Pulmonary artery endothelial cell (primary cell): ENCODE measurements around the gene PRKAR1B. TPM values are rescaled to one million over a fixed set of nuclear protein-coding genes. Genes with fewer than 3 reads are reported as not detected.

ENCODE experiments used
- DNase-seq: peaks from one replicate; pipeline ENCODE4 v3.0.0-alpha.2; 2011; ENCODE audit warnings: low read depth, low spot score
- total RNA-seq: library from RNA; depleted of rRNA; stranded (reverse); fragments of >200 nt; gene quantifications from 2 replicates; pipeline ENCODE4 v1.2.3, GENCODE V29; 2014

The PRKAR1B gene
- total RNA-seq, 1 donor from 2014 or later: 24.5 TPM

DNA sequence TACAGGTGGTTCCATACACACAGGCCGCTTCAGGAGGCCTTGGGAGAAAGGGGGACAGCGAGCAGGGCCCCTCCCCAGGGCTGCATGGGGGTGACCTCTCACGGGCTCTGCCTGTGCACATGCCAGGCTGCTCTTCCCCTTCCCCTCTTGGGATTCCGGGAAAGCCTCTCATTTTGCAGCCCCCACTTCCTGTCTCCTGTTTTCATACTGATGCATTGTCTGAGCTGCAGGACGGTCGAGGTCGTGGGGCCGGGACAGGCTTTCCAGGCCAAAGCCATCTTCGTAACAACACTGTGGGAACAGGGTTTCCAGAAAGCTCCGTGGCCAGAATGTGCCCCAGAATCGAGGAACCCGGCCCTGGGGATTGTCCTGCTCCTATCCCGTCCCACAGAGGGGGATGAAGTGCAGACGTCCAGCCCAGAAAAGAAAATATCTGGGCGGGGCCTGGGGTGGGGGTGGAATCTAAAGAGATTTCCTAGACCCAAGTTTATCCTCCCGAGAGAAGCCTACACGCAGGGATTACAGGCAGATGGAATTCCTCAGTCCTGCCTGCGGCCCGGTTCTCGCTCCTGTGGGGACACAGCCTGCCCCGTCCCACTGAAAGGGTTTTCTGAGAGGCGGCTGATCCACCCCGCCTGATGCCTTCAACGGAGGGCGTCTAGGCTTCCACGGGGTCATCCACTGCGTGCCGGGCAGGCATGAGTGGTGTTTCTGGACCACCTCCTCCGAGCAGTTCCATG, 30.1 kb downstream of the PRKAR1B start:
- no peak for DNase-seq

DNA sequence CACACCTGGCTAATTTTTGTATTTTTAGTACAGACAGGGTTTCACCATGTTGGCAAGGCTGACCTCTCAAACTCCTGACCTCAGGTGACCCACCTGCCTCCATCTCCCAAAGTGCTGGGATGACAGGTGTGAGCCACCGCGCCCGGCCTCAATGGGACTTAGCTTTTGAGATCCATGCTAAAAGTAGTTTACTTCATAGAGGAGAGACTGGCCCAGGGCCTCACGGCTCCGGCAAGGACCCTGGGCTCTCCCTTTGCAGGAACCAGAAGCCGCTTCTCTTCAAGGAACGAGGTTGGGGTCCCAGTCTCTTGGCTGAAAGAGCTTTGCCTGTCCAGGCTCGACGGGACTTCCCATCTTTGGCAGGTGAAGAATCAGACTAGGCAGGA, 30.7 kb downstream of the PRKAR1B start:
- no peak for DNase-seq

DNA sequence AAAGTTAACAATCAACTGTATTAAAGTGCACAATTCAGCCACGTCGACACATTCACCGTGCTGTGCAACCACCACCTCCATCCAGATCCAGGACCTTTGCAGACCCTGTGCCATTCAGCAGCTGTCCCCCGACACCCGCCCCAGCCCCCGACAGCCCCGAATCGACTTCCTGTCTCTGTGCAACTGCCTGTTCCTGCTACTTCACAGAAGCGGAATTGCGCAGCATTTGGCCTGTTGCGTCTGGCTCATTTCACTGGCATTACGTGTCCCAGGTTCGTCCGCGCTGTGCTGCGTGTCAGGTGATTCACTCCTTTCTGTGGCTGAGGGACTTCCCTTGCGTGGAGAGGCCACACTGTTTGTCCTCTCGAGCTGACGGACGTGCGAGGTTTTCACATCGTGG, 33.8 kb downstream of the PRKAR1B start:
- DNase-seq: no peak

DNA sequence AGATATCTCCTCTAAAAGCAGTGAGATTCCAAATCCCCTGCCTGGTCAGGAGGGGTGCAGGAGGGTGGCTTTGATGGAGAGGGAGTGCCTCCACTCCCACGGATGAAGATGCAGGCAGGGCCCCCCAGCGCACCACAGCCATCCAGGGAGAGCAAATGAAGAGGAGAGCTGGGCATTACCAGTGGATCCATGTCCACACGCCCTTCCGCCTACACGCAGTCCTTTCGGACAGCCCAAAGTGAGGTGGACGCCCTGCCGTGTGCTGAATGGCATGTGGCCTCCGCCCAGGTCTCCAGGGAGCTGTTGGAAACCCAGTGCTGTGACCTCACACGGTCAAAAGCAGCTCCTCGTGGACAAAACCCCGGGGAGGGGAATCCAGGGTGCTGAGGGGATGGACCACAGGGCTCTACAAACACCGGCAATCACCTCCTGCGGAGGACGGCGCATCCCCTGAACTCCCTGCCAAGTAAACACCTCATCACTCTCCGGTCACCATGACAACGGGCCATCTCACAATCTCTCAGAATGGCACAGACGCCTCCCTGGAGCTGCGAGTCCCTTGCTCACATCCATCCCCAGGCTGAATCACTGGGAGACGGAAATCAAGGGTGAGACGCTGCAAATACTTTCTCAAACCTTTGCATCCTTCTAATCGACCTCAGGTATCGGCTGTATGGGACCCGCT, 35.6 kb downstream of the PRKAR1B start:
- no peak for DNase-seq

DNA sequence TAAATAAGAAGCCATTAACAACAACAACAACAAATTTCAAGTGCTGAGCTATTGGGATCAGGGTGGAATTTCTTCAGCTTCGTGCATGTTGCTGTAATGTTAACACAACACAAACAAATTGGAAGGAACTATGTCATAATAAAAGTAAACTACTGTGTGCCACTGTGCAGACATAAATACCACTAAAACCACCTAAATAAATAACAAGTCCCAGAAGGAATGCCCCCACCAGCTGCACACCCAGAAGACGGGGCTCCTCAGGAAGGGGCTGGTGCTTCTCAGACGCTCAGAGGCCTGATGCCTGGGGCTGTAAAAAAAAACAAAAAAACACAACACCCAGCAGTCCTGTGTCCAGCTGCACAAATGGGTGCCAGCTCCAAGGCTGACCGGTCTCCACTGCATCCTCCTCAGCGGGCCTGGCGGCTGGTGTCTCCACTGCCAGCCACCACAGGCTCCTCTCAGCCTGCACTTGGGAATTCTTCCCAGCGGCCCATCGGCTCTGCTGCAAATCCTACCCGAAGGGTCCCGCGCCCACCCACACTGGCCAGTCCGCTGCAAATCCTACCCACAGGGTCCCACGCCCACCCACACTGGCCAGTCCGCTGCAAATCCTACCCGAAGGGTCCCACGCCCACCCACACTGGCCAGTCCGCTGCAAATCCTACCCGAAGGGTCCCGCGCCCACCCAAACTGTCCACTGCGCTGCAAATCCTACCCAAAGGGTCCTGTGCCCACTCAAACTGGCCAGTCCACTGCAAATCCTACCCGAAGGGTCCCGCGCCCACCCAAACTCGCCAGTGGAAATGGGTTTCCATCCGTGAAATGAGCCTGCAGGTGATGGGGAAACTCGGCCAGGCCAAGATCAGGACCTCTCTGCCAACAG, 36.4 kb downstream of the PRKAR1B start:
- DNase-seq: no peak

DNA sequence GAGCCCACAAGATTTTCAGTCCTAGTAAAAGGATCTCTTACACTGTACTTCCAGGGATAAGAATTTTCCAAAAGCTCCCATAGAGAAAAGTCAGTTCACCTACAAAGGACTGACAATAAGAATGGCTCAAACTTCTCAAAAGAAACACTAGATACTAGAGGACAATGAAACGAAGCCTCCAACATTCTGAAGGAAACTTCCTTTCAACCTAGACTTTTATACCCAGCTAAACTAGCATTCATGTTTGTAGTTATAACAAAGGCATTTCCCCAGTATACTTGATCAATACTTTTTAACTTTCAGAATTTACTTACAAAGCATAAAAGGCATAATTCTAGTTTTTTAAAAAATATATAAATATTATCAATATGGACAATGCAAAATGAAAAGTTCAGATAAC, 41.5 kb downstream of the PRKAR1B start:
- DNase-seq: no peak

DNA sequence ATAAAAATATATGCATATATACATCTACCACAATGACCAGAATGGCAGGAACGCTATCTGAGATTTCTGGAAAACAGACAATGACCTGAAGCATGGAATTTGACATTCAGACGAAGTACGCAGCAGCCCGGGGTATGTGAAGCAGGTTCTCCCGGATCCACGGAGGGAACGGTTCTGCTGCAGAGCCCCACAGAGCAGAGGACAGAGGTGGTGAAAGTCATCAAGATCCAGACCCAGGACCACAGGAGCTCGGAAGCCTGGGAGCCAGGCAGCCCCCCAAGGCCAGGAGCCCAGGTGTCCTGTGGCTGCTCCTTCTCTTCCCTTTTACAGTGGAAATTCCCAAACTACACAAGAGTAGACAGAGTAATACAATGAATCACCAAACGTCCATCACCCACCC, 42.7 kb downstream of the PRKAR1B start:
- DNase-seq: no peak

DNA sequence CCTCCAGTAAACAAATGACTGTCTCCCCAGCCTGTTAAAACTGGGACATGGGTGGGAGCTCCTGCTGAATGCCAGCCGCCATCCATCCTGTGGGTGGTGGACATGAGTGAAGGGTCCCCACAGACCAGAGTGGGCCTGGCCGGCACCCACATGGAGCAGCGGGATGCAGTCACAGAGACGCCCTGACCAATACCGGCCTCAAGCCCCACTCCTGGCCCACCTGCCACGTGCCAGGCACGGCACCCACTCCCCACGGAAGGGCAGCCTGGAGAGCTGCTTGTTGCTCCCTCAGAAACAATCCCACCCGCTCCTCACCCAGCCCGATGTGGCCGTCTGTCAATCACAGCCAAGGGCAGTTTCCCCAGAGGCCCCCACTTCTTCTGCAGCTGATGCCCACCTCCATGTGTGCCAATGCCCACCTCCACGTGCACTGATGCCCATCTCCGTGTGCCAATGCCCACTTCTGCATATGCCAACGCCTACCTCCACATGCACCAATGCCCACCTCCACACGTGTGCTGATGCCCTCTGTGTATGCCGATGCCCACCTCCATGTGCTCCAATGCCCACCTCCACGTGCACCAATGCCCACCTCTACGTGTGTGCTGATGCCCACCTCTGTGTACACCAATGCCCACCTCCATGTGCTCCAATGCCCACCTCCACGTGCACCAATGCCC, 43.4 kb downstream of the PRKAR1B start:
- DNase-seq: no peak

DNA sequence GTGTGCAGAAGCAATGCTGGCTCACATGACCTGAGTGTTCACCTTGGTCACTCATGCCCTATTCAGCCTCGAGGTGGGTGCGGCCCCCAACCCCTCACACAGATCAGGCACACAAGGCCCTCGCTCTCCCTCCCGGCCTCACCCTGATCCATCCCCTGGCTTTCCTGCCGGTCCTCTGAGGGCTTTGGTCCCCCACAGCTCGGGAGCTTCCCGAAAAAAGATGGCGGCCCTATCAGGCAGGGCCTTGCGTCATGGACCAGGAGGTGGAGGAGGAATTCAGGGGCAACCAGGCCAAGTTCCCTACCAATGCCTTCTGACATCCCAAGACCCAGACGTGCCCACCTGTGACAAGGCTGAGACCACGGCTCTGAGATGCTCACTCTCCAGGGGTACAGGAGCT, 44.3 kb downstream of the PRKAR1B start:
- DNase-seq: no peak

DNA sequence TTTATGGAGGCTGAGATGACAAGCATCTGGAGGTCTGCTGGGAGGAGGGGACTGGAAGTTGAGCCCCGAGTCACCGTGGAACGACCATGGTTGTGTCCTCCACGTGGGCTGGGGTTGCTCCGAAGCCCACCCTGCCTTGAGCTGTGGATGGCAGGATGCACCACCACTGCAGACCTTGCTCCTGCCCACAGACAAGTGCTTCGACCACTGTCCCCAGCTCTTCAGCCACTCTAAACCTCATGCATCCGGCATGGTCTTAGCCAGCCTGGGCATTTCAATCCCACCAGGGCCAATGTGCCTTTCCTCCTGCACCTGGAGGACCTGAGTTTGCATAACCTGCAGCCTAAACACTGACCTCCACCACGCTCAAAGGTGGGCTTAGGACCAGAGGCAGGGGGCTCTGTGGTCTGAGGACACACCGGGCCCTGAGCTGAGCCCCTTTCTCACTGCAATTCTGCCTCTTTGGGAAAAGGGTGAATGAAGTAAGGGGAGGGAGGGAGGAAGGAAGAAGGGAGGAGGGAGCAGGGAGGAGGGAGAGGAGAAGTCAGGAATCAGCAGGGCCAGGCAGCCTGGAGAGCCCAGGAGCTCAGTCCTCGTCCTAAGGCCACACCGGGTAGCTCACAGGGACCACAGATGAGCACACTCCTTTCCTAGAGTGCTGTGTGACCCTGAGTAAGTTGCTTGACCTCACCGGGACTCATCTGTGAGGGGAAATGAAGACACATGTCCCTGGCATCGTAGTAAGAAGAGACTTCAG, 45.4 kb downstream of the PRKAR1B start:
- DNase-seq: no peak

DNA sequence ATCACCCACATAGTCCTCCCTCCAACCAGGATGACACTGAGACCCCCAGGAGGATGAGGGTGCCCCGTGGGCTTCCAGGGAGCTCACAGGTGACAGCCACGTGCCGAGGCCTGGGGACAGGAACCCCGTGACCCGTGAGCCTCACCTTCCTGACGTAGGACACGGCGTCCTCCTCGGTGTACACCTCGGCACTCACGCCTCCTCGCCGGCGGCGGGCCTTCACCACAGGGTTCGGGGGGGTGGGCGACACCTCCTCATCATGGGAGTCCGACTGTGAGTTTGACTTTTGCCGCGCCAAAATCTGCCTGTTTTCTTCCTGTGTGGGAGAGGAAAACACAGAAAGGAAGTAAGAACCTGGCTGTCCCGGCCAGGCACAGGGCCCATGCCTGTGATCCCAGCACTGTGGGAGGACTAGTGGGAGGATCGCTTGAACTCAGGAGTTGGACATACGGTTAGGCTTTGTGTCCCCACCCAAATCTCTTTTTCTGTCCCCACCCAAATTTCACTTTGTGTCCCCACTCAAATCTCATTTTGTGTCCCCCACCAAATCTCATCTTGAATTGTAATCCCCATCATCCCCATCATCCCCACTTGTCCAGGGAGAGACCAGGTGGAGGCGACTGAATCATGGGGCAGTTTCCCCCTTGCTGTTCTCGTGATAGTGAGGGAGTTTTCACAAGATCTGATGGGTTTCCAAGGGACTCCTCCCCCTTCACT, 46.5 kb downstream of the PRKAR1B start:
- DNase-seq: no peak

DNA sequence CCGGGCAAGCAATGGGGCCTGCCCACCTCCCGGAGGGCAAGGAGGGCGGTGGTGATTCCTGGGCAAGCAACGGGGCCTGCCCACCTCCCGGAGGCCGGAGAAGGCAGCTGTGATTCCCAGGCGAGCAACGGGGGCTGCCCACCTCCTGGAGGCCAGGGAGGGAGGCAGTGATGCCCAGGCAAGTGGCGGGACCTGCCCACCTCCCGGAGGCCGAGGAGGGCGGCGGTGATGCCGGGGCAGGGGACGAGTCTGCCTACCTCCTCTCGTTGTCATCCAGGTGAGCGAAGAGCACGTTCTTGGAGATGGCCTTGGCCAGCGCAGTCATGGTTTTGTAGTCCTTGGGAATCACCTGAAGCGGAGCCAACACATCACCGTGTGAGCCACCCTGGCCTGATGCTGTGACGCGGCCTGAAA, 50.1 kb downstream of the PRKAR1B start:
- no peak for DNase-seq

DNA sequence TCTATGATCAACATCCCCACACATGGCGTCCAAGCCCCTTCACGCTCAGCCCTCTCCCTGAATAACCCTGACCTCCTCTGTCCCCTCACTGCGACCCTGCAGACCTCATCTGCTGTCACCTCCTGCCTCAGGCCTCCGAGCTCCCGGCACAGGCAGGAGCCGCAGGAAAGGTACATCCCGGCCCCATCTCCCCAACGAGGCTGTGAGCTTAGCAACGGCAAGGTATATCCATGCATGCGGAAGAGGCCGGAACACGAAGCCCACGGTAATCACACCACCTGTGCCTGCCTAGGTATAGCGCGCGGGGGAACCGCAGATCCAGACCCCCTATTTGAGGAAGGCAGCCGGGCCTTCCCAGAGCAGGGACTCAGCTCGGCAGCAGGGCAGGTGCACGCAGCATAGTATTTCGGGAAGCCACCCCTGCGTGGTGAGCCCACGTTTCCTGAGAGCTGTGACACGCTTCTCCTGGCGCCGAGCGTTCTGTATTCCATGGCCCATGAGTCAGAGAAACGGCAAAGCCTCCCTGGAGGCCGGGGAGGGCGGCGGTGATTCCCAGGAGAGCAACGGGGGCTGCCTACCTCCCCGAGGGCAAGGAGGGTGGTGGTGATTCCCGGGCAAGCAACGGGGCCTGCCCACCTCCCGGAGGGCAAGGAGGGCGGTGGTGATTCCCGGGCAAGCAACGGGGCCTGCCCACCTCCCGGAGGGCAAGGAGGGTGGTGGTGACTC, 50.7 kb downstream of the PRKAR1B start:
- DNase-seq: no peak

DNA sequence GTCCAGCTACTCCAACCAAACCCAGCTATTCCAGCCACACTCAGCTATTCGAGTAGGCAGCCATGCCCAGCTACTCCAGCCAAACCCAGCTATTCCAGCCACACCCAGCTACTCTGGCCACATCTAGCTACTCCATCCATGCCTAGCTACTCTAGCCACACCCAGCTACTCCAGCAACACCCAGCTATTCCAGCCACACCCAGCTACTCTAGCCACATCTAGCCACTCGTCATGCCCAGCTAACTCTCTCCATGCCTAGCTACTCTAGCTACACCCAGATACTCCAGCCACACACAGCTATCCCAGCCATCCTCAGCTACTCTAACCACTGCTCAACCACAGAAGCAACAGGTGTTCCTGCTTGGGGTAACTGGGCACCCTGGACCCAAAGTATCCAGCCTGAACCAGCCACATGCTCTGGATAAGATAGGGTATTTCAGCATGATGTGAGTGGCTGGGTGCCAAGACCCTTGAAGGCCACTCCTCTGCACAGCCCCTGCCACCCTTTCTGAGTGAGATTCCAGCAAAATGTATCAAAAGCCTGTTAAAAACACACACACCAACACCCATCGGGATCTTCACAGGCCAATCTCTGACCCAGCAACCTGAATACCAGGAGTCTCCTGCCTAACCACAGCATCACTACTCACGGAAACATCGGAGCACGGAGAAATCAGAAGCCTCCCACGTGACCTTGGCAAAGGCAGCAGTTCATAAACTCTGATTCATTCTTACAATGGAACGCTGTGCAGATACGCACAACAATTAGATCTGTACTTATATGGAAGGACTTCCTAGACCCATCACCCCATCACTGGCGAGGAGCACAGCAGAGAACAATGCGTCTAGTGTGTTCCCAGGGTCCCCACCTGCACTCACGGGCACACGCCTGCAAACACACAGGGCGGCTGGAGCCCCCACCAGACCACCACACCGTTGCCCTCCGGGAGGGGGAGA, 52.3 kb downstream of the PRKAR1B start:
- no peak for DNase-seq

DNA sequence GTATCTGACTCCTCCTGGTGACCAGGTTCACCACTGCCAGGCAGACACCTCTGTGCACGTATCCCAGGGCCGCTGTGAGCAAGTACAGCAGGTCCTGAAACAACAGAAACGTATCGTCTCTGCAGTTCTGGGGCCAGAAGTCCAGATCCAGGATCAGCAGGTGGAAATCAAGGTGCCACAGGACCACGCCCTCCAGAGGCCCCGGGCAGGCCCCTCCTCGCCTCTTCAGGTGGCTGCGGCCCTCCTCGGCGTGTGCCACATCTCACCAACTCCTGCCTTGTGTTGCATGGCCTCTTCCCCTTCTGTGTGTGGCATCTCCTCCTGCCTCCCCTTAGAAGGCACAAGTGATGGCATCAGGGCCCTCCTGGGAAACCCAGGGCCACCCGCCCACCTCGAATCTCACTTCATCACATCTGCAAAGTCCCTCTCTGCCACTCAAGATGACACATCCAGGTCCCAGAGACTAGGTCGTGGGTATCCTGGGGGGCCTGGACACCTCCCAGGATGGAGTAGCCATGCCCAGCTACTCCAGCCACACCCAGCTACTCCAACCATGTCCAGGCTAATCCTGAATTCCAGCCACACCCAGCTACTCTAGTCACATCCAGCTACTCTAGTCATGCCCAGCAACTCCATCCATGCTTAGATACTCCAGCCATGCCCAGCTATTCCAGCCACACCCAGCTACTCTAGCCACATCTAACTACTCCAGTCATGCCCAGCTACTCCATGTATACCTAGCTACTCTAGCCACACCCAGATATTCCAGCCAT, 53.2 kb downstream of the PRKAR1B start:
- no peak for DNase-seq

DNA sequence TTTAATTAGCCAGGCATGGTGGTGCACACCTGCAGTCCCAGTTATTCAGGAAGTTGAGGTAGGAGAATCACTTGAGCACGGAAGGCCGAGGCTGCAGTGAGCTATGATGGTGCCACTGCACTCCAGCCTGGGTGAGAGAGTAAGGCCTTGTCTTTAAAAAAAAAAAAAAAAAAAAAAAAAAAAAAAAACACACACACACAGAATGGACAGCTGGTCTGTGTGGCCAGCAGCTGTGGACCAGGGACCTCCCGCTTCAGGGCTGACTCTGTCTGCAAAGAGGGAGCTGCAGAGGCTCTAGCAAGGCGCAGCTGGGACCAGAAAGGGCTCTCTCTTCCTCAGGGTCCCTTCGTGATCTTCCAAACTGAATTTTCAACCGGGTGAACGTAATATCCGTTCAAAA, 54.2 kb downstream of the PRKAR1B start:
- DNase-seq: no peak

DNA sequence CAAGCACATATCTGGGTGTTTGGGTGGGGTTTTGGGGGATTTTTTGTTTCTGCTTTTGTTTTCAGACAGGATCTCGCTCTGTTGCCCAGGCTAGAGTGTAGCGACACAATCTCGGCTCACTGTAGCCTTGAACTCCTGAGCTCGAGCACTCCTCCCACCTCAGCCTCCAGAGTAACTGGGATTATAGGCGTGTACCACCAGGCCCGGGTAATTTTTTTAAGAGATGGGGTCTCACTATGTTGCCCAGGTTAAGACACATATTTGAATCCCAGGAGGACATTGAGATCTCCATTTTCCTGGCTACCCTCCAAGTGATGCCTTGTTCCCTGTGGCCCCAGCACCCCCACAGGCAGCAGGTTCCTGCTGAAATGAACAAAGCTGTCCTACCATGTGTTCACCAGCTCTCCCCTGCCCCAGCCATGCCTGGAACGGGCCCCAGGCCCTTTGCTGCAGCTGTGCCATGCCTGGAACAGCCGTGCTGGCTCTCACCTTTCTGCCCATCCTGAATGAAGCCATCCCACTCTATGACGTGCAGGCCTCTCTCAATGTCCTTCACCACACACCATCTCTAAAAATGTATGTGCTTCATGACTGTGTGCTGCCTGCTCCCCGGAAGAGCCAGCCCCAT, 55.6 kb downstream of the PRKAR1B start:
- DNase-seq: no peak
